ENCODE results near the gene IL17REL.

The IL17REL gene

GRCh38 chr22:50014053-50014501 is 1.5 kb upstream of the IL17REL start:
- H3K27ac ChIP-seq, result no peak overlapping the region
- TF ChIP-seq EZH2 (IDR thresholded peaks at IDR 0.05) (no peak), POLR2AphosphoS5 (IDR thresholded peaks at IDR 0.05; ENCODE audit: borderline replicate concordance, low read depth, low read length) (no peak), FOXP2 (optimal IDR thresholded peaks at IDR 0.05; ENCODE audit: control extremely low read depth, extremely low read length, insufficient read depth) (no peak)
- H3K4me3 ChIP-seq, result no peak overlapping the region
- no peak for DNase-seq (ENCODE audit: low read depth, low spot score)
- no peaks in the 10 kb centered on the region for H3K36me3 ChIP-seq (ENCODE audit: insufficient read depth, low read length)
- no peaks in the 10 kb centered on the region for H3K9me3 ChIP-seq (ENCODE audit: low read depth, low read length)
- H3K9ac ChIP-seq (ENCODE audit: insufficient read length), result no peak overlapping the region

GRCh38 chr22:50011447-50012210 is 936 bp downstream of the IL17REL start:
- DNase-seq (ENCODE audit: low read depth, low spot score), result no peak
- Histone ChIP-seq H3K9me3 (ENCODE audit: low read depth, low read length) (no peaks in the 10 kb centered on the region), H3K27ac (no peak overlapping the region), H3K9ac (ENCODE audit: insufficient read length) (no peak overlapping the region), H3K4me3 (peak overlapping the region; percentile 64), H3K36me3 (ENCODE audit: insufficient read depth, low read length) (no peaks in the 10 kb centered on the region)
- TF ChIP-seq FOXP2 (optimal IDR thresholded peaks at IDR 0.05; ENCODE audit: control extremely low read depth, extremely low read length, insufficient read depth) (no peak), EZH2 (IDR thresholded peaks at IDR 0.05) (no peak), POLR2AphosphoS5 (IDR thresholded peaks at IDR 0.05; ENCODE audit: borderline replicate concordance, low read depth, low read length) (no peak)

GRCh38 chr22:50010676-50011446 is 1.7 kb downstream of the IL17REL start:
- TF ChIP-seq POLR2AphosphoS5 (IDR thresholded peaks at IDR 0.05; ENCODE audit: borderline replicate concordance, low read depth, low read length) (no peak), FOXP2 (optimal IDR thresholded peaks at IDR 0.05; ENCODE audit: control extremely low read depth, extremely low read length, insufficient read depth) (no peak), EZH2 (IDR thresholded peaks at IDR 0.05) (no peak)
- DNase-seq (ENCODE audit: low read depth, low spot score), result no peak
- H3K4me3 ChIP-seq, result peak overlapping the region; percentile 64

GRCh38 chr22:50009765-50010675 is 2.5 kb downstream of the IL17REL start:
- H3K9ac ChIP-seq (ENCODE audit: insufficient read length), result no peak overlapping the region
- H3K4me3 ChIP-seq, result no peak overlapping the region
- no peak for DNase-seq (ENCODE audit: low read depth, low spot score)
- H3K36me3 ChIP-seq (ENCODE audit: insufficient read depth, low read length), result no peaks in the 10 kb centered on the region
- TF ChIP-seq EZH2 (IDR thresholded peaks at IDR 0.05), result no peak
- TF ChIP-seq FOXP2 (optimal IDR thresholded peaks at IDR 0.05; ENCODE audit: control extremely low read depth, extremely low read length, insufficient read depth), result no peak
- no peak for TF ChIP-seq POLR2AphosphoS5 (IDR thresholded peaks at IDR 0.05; ENCODE audit: borderline replicate concordance, low read depth, low read length)
- H3K27ac ChIP-seq, result no peak overlapping the region
- no peaks in the 10 kb centered on the region for H3K9me3 ChIP-seq (ENCODE audit: low read depth, low read length)

More at GRCh38 chr22:50010676-50011446, 1.7 kb downstream of the IL17REL start:
- Histone ChIP-seq H3K9ac (ENCODE audit: insufficient read length) (no peak overlapping the region), H3K9me3 (ENCODE audit: low read depth, low read length) (no peaks in the 10 kb centered on the region), H3K27ac (no peak overlapping the region), H3K36me3 (ENCODE audit: insufficient read depth, low read length) (no peaks in the 10 kb centered on the region)

GRCh38 chr22:50009251-50009650 is 3.3 kb downstream of the IL17REL start:
- Histone ChIP-seq H3K9ac (ENCODE audit: insufficient read length) (no peak overlapping the region), H3K9me3 (ENCODE audit: low read depth, low read length) (no peaks in the 10 kb centered on the region), H3K36me3 (ENCODE audit: insufficient read depth, low read length) (no peaks in the 10 kb centered on the region), H3K27ac (no peak overlapping the region), H3K4me3 (no peak overlapping the region)
- no peak for TF ChIP-seq FOXP2 (optimal IDR thresholded peaks at IDR 0.05; ENCODE audit: control extremely low read depth, extremely low read length, insufficient read depth)
- no peak for TF ChIP-seq POLR2AphosphoS5 (IDR thresholded peaks at IDR 0.05; ENCODE audit: borderline replicate concordance, low read depth, low read length)
- no peak for TF ChIP-seq EZH2 (IDR thresholded peaks at IDR 0.05)
- no peak for DNase-seq (ENCODE audit: low read depth, low spot score)

GRCh38 chr22:50008151-50009040 is 4.2 kb downstream of the IL17REL start:
- no peak for DNase-seq (ENCODE audit: low read depth, low spot score)
- no peaks in the 10 kb centered on the region for H3K36me3 ChIP-seq (ENCODE audit: insufficient read depth, low read length)
- H3K27ac ChIP-seq, result 0 out of 2 replicates have a peak overlapping the region, but pooled peaks have one; percentile 31
- no peak for TF ChIP-seq EZH2 (IDR thresholded peaks at IDR 0.05)
- TF ChIP-seq POLR2AphosphoS5 (IDR thresholded peaks at IDR 0.05; ENCODE audit: borderline replicate concordance, low read depth, low read length), result no peak
- no peak for TF ChIP-seq FOXP2 (optimal IDR thresholded peaks at IDR 0.05; ENCODE audit: control extremely low read depth, extremely low read length, insufficient read depth)
- no peak overlapping the region for H3K4me3 ChIP-seq
- no peak overlapping the region for H3K9ac ChIP-seq (ENCODE audit: insufficient read length)
- H3K9me3 ChIP-seq (ENCODE audit: low read depth, low read length), result no peaks in the 10 kb centered on the region

- no peak for TF ChIP-seq FOXP2 (optimal IDR thresholded peaks at IDR 0.05; ENCODE audit: control extremely low read depth, extremely low read length, insufficient read depth)
- TF ChIP-seq EZH2 (IDR thresholded peaks at IDR 0.05), result no peak
- TF ChIP-seq POLR2AphosphoS5 (IDR thresholded peaks at IDR 0.05; ENCODE audit: borderline replicate concordance, low read depth, low read length), result no peak
- Histone ChIP-seq H3K27ac (no peak overlapping the region; the same call in 1 of the 2 replicates), H3K4me3 (no peak overlapping the region), H3K9me3 (ENCODE audit: low read depth, low read length) (no peaks in the 10 kb centered on the region), H3K36me3 (ENCODE audit: insufficient read depth, low read length) (no peaks in the 10 kb centered on the region), H3K9ac (ENCODE audit: insufficient read length) (no peak overlapping the region)
- no peak for DNase-seq (ENCODE audit: low read depth, low spot score)
These were observed 5.5 kb downstream of the IL17REL start for GRCh38 chr22:50007057-50007511.
